ENCODE data around the gene RHOT2. TPM values are rescaled to one million over a fixed set of nuclear protein-coding genes. Genes with fewer than 3 reads are reported as not detected.

The RHOT2 gene
- total RNA-seq, 2 experiments from 2014 or later = 128 to 150 TPM

GRCh38 chr16:636206-637080, 31.5 kb upstream of the RHOT2 start, which contains the start of gene METTL26:
Gene METTL26 (minus strand): TSS chr16:636305. CDS start chr16:636290, 15 bp downstream.
- H3K27ac Mint-ChIP-seq = peak within 1 kb of the TSS; percentile 99
- DNase-seq = peak; percentile 95
- CTCF ChIA-PET = interaction anchor here (0.9 to 1.7 kb wide), 8 partner anchors 10 to 105 kb away, joined by 3 to 7 read pairs (median 4); partner anchors contain the start of genes CIAO3, RHBDL1 and WDR90
- H3K27me3 Mint-ChIP-seq = peaks cover 4% of the 10 kb centered on the region
- POLR2A ChIA-PET = interaction anchor here (0.7 to 0.8 kb wide), 4 partner anchors 48 to 1070 kb away, joined by 3 to 5 read pairs (median 3); partner anchors contain the start of gene MAPK8IP3
- H3K36me3 Mint-ChIP-seq (ENCODE audit: low read depth) = no peaks in the 10 kb centered on the region
- H3K9me3 Mint-ChIP-seq = no peaks in the 10 kb centered on the region
- peak within 1 kb of the TSS; percentile 95 for H3K4me3 Mint-ChIP-seq
- peaks cover 9% of the 10 kb centered on the region for H3K4me1 Mint-ChIP-seq

- Mint-ChIP-seq H3K27me3 (peaks cover 4% of the 10 kb centered on the region), H3K36me3 (ENCODE audit: low read depth) (no peaks in the 10 kb centered on the region), H3K4me3 (peak overlapping the region; percentile 95), H3K9me3 (no peaks in the 10 kb centered on the region), H3K4me1 (peaks cover 9% of the 10 kb centered on the region), H3K27ac (peak overlapping the region; percentile 99)
- DNase-seq = peak; percentile 89
- POLR2A ChIA-PET = interaction anchor here (0.7 kb wide), 1 partner anchor 1069 kb away, joined by 5 read pairs; the partner anchor contains the start of gene MAPK8IP3
- CTCF ChIA-PET = interaction anchor here (0.9 to 1.7 kb wide), 8 partner anchors 11 to 104 kb away, joined by 3 to 7 read pairs (median 4); partner anchors contain the start of genes CIAO3, RHBDL1 and WDR90
Observed at GRCh38 chr16:637081-638018, 30.6 kb upstream of the RHOT2 start.

- H3K36me3 Mint-ChIP-seq (ENCODE audit: low read depth) = no peaks in the 10 kb centered on the region
- ChIA-PET POLR2A (no interaction called here), CTCF (no interaction called here)
- H3K4me3 Mint-ChIP-seq = peak overlapping the region; percentile 7
- no peak for DNase-seq
- H3K27ac Mint-ChIP-seq = no peak overlapping the region
- H3K27me3 Mint-ChIP-seq = peaks cover 4% of the 10 kb centered on the region
- no peaks in the 10 kb centered on the region for H3K9me3 Mint-ChIP-seq
- H3K4me1 Mint-ChIP-seq = peaks cover 14% of the 10 kb centered on the region
Observed at GRCh38 chr16:638034-638543, 29.8 kb upstream of the RHOT2 start.

GRCh38 chr16:638836-639235, 29.1 kb upstream of the RHOT2 start:
- Mint-ChIP-seq H3K4me3 (no peak overlapping the region), H3K36me3 (ENCODE audit: low read depth) (no peaks in the 10 kb centered on the region), H3K27me3 (peaks cover 4% of the 10 kb centered on the region), H3K4me1 (peaks cover 16% of the 10 kb centered on the region), H3K27ac (no peak overlapping the region), H3K9me3 (no peaks in the 10 kb centered on the region)
- CTCF ChIA-PET = no interaction called here
- POLR2A ChIA-PET = no interaction called here
- DNase-seq = no peak

GRCh38 chr16:640614-641013, 27.3 kb upstream of the RHOT2 start:
- Mint-ChIP-seq H3K36me3 (ENCODE audit: low read depth) (no peaks in the 10 kb centered on the region), H3K27me3 (peaks cover 4% of the 10 kb centered on the region), H3K4me3 (peak overlapping the region; percentile 35), H3K4me1 (peaks cover 23% of the 10 kb centered on the region), H3K9me3 (no peaks in the 10 kb centered on the region), H3K27ac (peak overlapping the region; percentile 33)
- ChIA-PET CTCF (no interaction called here), POLR2A (no interaction called here)
- DNase-seq = no peak

- peaks cover 20% of the 10 kb centered on the region for H3K4me1 Mint-ChIP-seq
- ChIA-PET CTCF (interaction anchor here (1.0 kb wide), 1 partner anchor 15 kb away, joined by 3 read pairs; no protein-coding TSS in a partner anchor), POLR2A (interaction anchor here (0.5 kb wide), 1 partner anchor 1896 kb away, joined by 3 read pairs; the partner anchor contains the start of gene PDPK1)
- no peaks in the 10 kb centered on the region for H3K9me3 Mint-ChIP-seq
- no peaks in the 10 kb centered on the region for H3K36me3 Mint-ChIP-seq (ENCODE audit: low read depth)
- peak within 1 kb of the TSS; percentile 67 for H3K4me3 Mint-ChIP-seq
- peak within 1 kb of the TSS; percentile 33 for H3K27ac Mint-ChIP-seq
- H3K27me3 Mint-ChIP-seq = peaks cover 3% of the 10 kb centered on the region
- DNase-seq = peak; percentile 68
Observed at GRCh38 chr16:641326-642188, 26.4 kb upstream of the RHOT2 start, which contains the start of gene MCRIP2. Gene MCRIP2 (plus strand): TSS chr16:641828. CDS start chr16:641992, 164 bp downstream.

- Mint-ChIP-seq H3K27me3 (no peaks in the 10 kb centered on the region), H3K36me3 (ENCODE audit: low read depth) (no peaks in the 10 kb centered on the region), H3K4me1 (peaks cover 17% of the 10 kb centered on the region), H3K9me3 (no peaks in the 10 kb centered on the region), H3K4me3 (peak overlapping the region; percentile 67), H3K27ac (peak overlapping the region; percentile 25)
- peak; percentile 31 for DNase-seq
- ChIA-PET POLR2A (interaction anchor here (0.5 to 0.7 kb wide), 2 partner anchors 425 to 1895 kb away, joined by 3 read pairs; partner anchors contain the start of gene PDPK1), CTCF (interaction anchor here (1.0 kb wide), 1 partner anchor 14 kb away, joined by 3 read pairs; no protein-coding TSS in a partner anchor)
Observed at GRCh38 chr16:642189-643049, 25.5 kb upstream of the RHOT2 start.

- H3K4me1 Mint-ChIP-seq = peaks cover 19% of the 10 kb centered on the region
- no peak for DNase-seq
- ChIA-PET CTCF (interaction anchor here (1.0 kb wide), 1 partner anchor 14 kb away, joined by 3 read pairs; no protein-coding TSS in a partner anchor), POLR2A (no interaction called here)
- no peaks in the 10 kb centered on the region for H3K27me3 Mint-ChIP-seq
- no peaks in the 10 kb centered on the region for H3K9me3 Mint-ChIP-seq
- H3K36me3 Mint-ChIP-seq (ENCODE audit: low read depth) = no peaks in the 10 kb centered on the region
- H3K4me3 Mint-ChIP-seq = peak overlapping the region; percentile 67
- H3K27ac Mint-ChIP-seq = peak overlapping the region; percentile 25
Observed at GRCh38 chr16:643050-643368, 24.9 kb upstream of the RHOT2 start.

- DNase-seq = no peak
- POLR2A ChIA-PET = no interaction called here
- Mint-ChIP-seq H3K9me3 (no peaks in the 10 kb centered on the region), H3K36me3 (ENCODE audit: low read depth) (no peaks in the 10 kb centered on the region), H3K27me3 (no peaks in the 10 kb centered on the region), H3K4me3 (peak overlapping the region; percentile 25), H3K4me1 (peaks cover 26% of the 10 kb centered on the region), H3K27ac (peak overlapping the region; percentile 19)
- CTCF ChIA-PET = no interaction called here
Observed at GRCh38 chr16:644556-644955, 23.4 kb upstream of the RHOT2 start.

GRCh38 chr16:645852-646678, 21.9 kb upstream of the RHOT2 start:
- ChIA-PET CTCF (no interaction called here), POLR2A (no interaction called here)
- H3K36me3 Mint-ChIP-seq (ENCODE audit: low read depth) = no peaks in the 10 kb centered on the region
- no peaks in the 10 kb centered on the region for H3K27me3 Mint-ChIP-seq
- H3K4me1 Mint-ChIP-seq = peaks cover 30% of the 10 kb centered on the region
- H3K9me3 Mint-ChIP-seq = no peaks in the 10 kb centered on the region
- no peak overlapping the region for H3K27ac Mint-ChIP-seq
- DNase-seq = no peak
- H3K4me3 Mint-ChIP-seq = no peak overlapping the region
